ENCODE results near the gene KMT5B.

Gene KMT5B

GRCh38 chr11:68117853-68118470, 95.1 kb downstream of the KMT5B start:
- DNase-seq (ENCODE audit: low read depth) = no peak

- no peak for DNase-seq (ENCODE audit: low read depth)
These were observed 96.1 kb downstream of the KMT5B start for GRCh38 chr11:68116974-68117373.

- no peak for DNase-seq (ENCODE audit: low read depth)
These were observed 97.0 kb downstream of the KMT5B start for GRCh38 chr11:68116126-68116525.

GRCh38 chr11:68115285-68115684, 97.8 kb downstream of the KMT5B start:
- DNase-seq (ENCODE audit: low read depth) = no peak

GRCh38 chr11:68113986-68114385, 99.1 kb downstream of the KMT5B start:
- DNase-seq (ENCODE audit: low read depth) = no peak

- DNase-seq (ENCODE audit: low read depth) = no peak
These were observed 105.4 kb downstream of the KMT5B start for GRCh38 chr11:68107689-68108088.

- no peak for DNase-seq (ENCODE audit: low read depth)
These were observed 106.7 kb downstream of the KMT5B start for GRCh38 chr11:68106165-68106940.

All from GM04503 (cell line).